K562 (cell line): ENCODE data around the gene C4orf36. TPM values are rescaled to one million over a fixed set of nuclear protein-coding genes. Genes with fewer than 3 reads are reported as not detected.

ENCODE experiments used
- ASH1L ChIP-seq: fragments of 450-650 bp; IDR thresholded peaks from 2 replicates; pipeline ENCODE4 v1.6.1; 2018; ENCODE audit warnings: borderline replicate concordance, mild to moderate bottlenecking, low read depth; ENCODE audit not compliant: partially characterized antibody
- CREB3L1 ChIP-seq: fragments of 450-650 bp; IDR thresholded peaks from 2 replicates; pipeline ENCODE4 v1.6.1; 2014; ENCODE audit warnings: low read depth, mild to moderate bottlenecking, moderate library complexity, borderline replicate concordance
- FOXK1 ChIP-seq: sonication (generic); formaldehyde crosslinking; IDR thresholded peaks from 2 replicates; pipeline ENCODE4 v1.8.0; 2022; ENCODE audit warnings: missing genetic modification reagents, mild to moderate bottlenecking, borderline replicate concordance
- FUS ChIP-seq: fragments of 200-400 bp; formaldehyde crosslinking; optimal IDR thresholded peaks from 2 replicates; pipeline ENCODE3; 2017; ENCODE audit warnings: low read depth, low read length
- HES1 ChIP-seq: fragments of 450-650 bp; IDR thresholded peaks from 2 replicates; pipeline ENCODE4 v1.6.1; 2016; ENCODE audit warnings: low read depth, mild to moderate bottlenecking, moderate library complexity
- HNRNPK ChIP-seq: fragments of 200-400 bp; formaldehyde crosslinking; IDR thresholded peaks from one replicate; pipeline ENCODE4 v1.6.1; 2018; ENCODE audit warnings: mild to moderate bottlenecking, low read depth, low read length; ENCODE audit not compliant: poor library complexity, severe bottlenecking
- KAT8 ChIP-seq: fragments of 450-650 bp; IDR thresholded peaks from 2 replicates; pipeline ENCODE4 v1.6.1; 2016; ENCODE audit warnings: low read depth, mild to moderate bottlenecking
- MAZ ChIP-seq, 2 experiments: fragments of 450-650 bp in 1 of 2; sonication (generic) in 1 of 2; formaldehyde crosslinking; IDR thresholded peaks in 1 of 2; conservative IDR thresholded peaks in 1 of 2; 2 replicates each; pipeline versions ENCODE4 v1.4.0 to v1.5.0; 2020; ENCODE audit warnings: mild to moderate bottlenecking in 1 of 2, missing genetic modification reagents in 1 of 2
- MEF2D ChIP-seq: conservative IDR thresholded peaks from 2 replicates; pipeline ENCODE4 v1.6.1; 2016; ENCODE audit warnings: low read depth, missing genetic modification characterization, missing compliant biosample characterization
- SP2 ChIP-seq: IDR thresholded peaks from 2 replicates; pipeline ENCODE4 v1.6.1; 2011; ENCODE audit warnings: mild to moderate bottlenecking, low read depth, low read length, moderate library complexity; ENCODE audit not compliant: poor library complexity, severe bottlenecking; ENCODE audit errors: extremely low read depth
- SPI1 ChIP-seq: IDR thresholded peaks from 2 replicates; pipeline ENCODE4 v1.6.1; 2011; ENCODE audit warnings: low read depth, low read length, control low read depth, borderline replicate concordance
- STAG1 ChIP-seq: sonication (generic); formaldehyde crosslinking; IDR thresholded peaks from 2 replicates; pipeline ENCODE4 v1.5.0; 2020; ENCODE audit warnings: missing genetic modification reagents, borderline replicate concordance
- TEAD4 ChIP-seq, 2 experiments: sonication (generic) in 1 of 2; formaldehyde crosslinking in 1 of 2; IDR thresholded peaks; 2 replicates each; pipeline versions ENCODE4 v1.6.1 to v1.8.0; 2012 to 2022; ENCODE audit warnings: borderline replicate concordance in 1 of 2, inconsistent platforms in 1 of 2, low read length in 1 of 2, mild to moderate bottlenecking in 1 of 2, missing genetic modification reagents in 1 of 2
- ZKSCAN1 ChIP-seq: fragments of 150-350 bp; IDR thresholded peaks from 2 replicates; pipeline ENCODE4 v1.6.1; 2016; ENCODE audit warnings: low read depth, low read length
- ZNF133 ChIP-seq: fragments of 250-450 bp; sonication (Bioruptor Pico); IDR thresholded peaks from 2 replicates; pipeline ENCODE4 v1.4.0; 2020; ENCODE audit warnings: mild to moderate bottlenecking
- ZNF140 ChIP-seq: fragments of 250-450 bp; sonication (Bioruptor Pico); IDR thresholded peaks from 2 replicates; pipeline ENCODE4 v1.8.0; 2021; ENCODE audit warnings: moderate library complexity, mild to moderate bottlenecking, inconsistent platforms
- ZNF407 ChIP-seq: fragments of 450-650 bp; IDR thresholded peaks from 2 replicates; pipeline ENCODE4 v1.6.1; 2016; ENCODE audit warnings: low read depth
- ZNF699 ChIP-seq: fragments of 250-450 bp; sonication (Bioruptor Pico); IDR thresholded peaks from 2 replicates; pipeline ENCODE4 v1.8.0; 2021; ENCODE audit warnings: mild to moderate bottlenecking, moderate library complexity; ENCODE audit not compliant: insufficient replicate concordance
- polyA plus RNA-seq, 8 experiments: library from polyadenylated mRNA; depleted of rRNA in 4 of 8; stranded (reverse) in 5 of 8; unstranded in 3 of 8; fragments of >200 nt; fragmentation: Nextera tagmentation in 2 of 8; fragmentation: Illumina TruSeq in 1 of 8; extraction: Ambion mirVana in 2 of 8; extraction: Trizol in 1 of 8; gene quantifications; 2 replicates each; pipeline versions ENCODE4 v1.2.1 to v1.2.3, GENCODE V29; 2011 to 2014; ENCODE audit warnings: inconsistent platforms in 1 of 8, missing spikeins in 1 of 8
- total RNA-seq, 7 experiments: library from RNA; depleted of rRNA in 6 of 7; stranded (reverse); fragments of >200 nt in 6 of 7; fragmentation: Illumina TruSeq in 2 of 7; extraction: Trizol in 2 of 7; gene quantifications; 2 replicates each; pipeline versions ENCODE4 v1.2.1 to v1.2.3, GENCODE V29; 2011 to 2021; ENCODE audit warnings: low replicate concordance in 1 of 7

C4orf36 gene
- total and polyA plus RNA-seq, 9 of the 15 experiments (the other 6 are each of a cell fraction or from before 2014, with no cell fraction given), result 0.14 to 0.45 (median 0.20) TPM; not detected in 5

DNA sequence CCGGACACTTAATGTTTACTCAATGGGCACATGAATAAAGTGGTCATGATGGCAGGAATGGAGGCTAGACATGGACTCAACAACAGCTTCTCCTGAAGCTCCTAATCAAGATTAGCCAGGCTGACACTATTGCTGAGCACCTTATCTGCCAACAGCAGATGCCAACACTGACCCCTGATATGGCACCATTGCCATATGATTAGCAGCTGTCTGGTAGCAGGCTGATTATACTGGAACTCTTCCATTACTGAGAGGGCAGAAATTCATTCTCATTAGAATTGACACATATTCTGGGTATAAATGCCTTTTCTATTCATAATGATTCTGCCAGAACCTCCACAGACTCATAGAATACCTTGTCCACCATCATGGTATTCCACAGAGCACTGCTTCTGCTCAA, 24.2 kb upstream of the C4orf36 start (continued):
- no peak for TF ChIP-seq ZNF407
- TF ChIP-seq SPI1, result no peak
- no peak for TF ChIP-seq STAG1 (CRISPR knock-in tag)
- TF ChIP-seq KAT8, result no peak
- TF ChIP-seq ASH1L, result no peak
- no peak for TF ChIP-seq FUS
- TF ChIP-seq CREB3L1, result no peak
- TF ChIP-seq FOXK1, result no peak
- TF ChIP-seq ZNF699, result no peak
- TF ChIP-seq SP2, result no peak
- no peak for TF ChIP-seq MAZ (CRISPR knock-in tag; conservative IDR thresholded peaks at IDR 0.05 in 1 of 2, IDR thresholded peaks at IDR 0.05 in 1 of 2)
- no peak for TF ChIP-seq HNRNPK
- no peak for TF ChIP-seq ZNF133 (CRISPR knock-in tag)
- TF ChIP-seq ZNF140 (CRISPR knock-in tag), result no peak
- TF ChIP-seq HES1, result no peak
- peak; percentile 93 for TF ChIP-seq TEAD4 (IDR thresholded peaks at IDR 0.05; ENCODE audit: low read length)
- no peak for TF ChIP-seq TEAD4 (CRISPR knock-in tag; IDR thresholded peaks at IDR 0.05; ENCODE audit: borderline replicate concordance)
- TF ChIP-seq ZKSCAN1, result no peak
- no peak for TF ChIP-seq MEF2D (tag)
